HepG2 (cell line): Measurements from ENCODE around the gene SRCIN1. TPM values are rescaled to one million over a fixed set of nuclear protein-coding genes. Genes with fewer than 3 reads are reported as not detected.

Experiments
- ATAC-seq: fragments of 200-7000 bp; cut with Tn5 transposase; 3 replicates; pipeline ENCODE4 v1.9.1; 2020; ENCODE audit warnings: mild to moderate bottlenecking, moderate library complexity
- BruUV-seq: library from RNA; stranded (reverse); fragments of 400-500 nt; replicated peaks from 2 replicates; lab custom pipeline; 2021; lab: Mats Ljungman, UMichigan
- CTCF ChIA-PET: fragments of 300-600 bp; formaldehyde crosslinking; extraction: SDS; loops from one replicate; lab custom pipeline; 2021; ENCODE audit warnings: low total read pairs, inconsistent platforms, low intra/inter-chr PET ratio; lab: Yijun Ruan, JAX
- POLR2A ChIA-PET: fragments of 350-600 bp; sonication (Branson Sonifier 250); formaldehyde crosslinking; loops from one replicate; lab custom pipeline; 2020; ENCODE audit warnings: antibody characterized with exemption, inconsistent platforms; lab: Yijun Ruan, JAX
- DNase-seq: peaks from one replicate; pipeline ENCODE4 v3.0.0-alpha.2; 2015; ENCODE audit warnings: low spot score
- FAIRE-seq: peaks from 3 replicates; lab custom pipeline; 2011; peaks lifted over from hg19 to GRCh38; lab: Jason Lieb, UNC
- H2AFZ ChIP-seq: one replicate; pipeline ENCODE4 v1.6.1; 2011; ENCODE audit warnings: low read length, inconsistent platforms
- H3K27ac ChIP-seq: fragments of 300-600 bp; 3 replicates; pipeline ENCODE4 v1.8.0; 2011; ENCODE audit warnings: mixed run types, mild to moderate bottlenecking, mixed read lengths, low read length, inconsistent platforms; ENCODE audit not compliant: insufficient read depth; ENCODE audit errors: extremely low read length
- H3K27me3 ChIP-seq, 2 experiments: fragments of 200-600 bp in 1 of 2; 2 replicates in 1 of 2; 3 replicates in 1 of 2; pipeline versions ENCODE4 v1.6.0 to v1.8.0; 2011; ENCODE audit warnings: low read length in 2 of 2, mild to moderate bottlenecking in 2 of 2, moderate library complexity in 2 of 2, inconsistent platforms in 1 of 2; ENCODE audit not compliant: insufficient read depth in 2 of 2, control insufficient read depth in 1 of 2
- H3K36me3 ChIP-seq, 2 experiments: fragments of 200-600 bp in 1 of 2; replicated peaks in 1 of 2; 2 replicates in 1 of 2; 3 replicates in 1 of 2; pipeline versions ENCODE4 v1.5.1 to v1.8.0; 2011; ENCODE audit warnings: low read length in 2 of 2, inconsistent platforms in 1 of 2; ENCODE audit not compliant: insufficient read depth in 2 of 2, control insufficient read depth in 1 of 2
- H3K4me1 ChIP-seq: 2 replicates; pipeline ENCODE4 v1.5.1; 2012; ENCODE audit warnings: low read length, inconsistent platforms; ENCODE audit not compliant: insufficient read depth
- H3K4me2 ChIP-seq: 2 replicates; pipeline ENCODE4 v1.6.0; 2011; ENCODE audit warnings: low read depth, low read length, inconsistent platforms
- H3K4me3 ChIP-seq, 3 experiments: fragments of 200-600 bp in 1 of 3; sonication (generic), shearing (Covaris generic) in 1 of 3; replicated peaks in 1 of 3; 2 replicates each; pipeline ENCODE4 v1.5.1; 2011 to 2016; ENCODE audit warnings: low read length in 3 of 3, inconsistent platforms in 2 of 3, low read depth in 2 of 3, mild to moderate bottlenecking in 2 of 3, control low read depth in 1 of 3, mixed read lengths in 1 of 3; ENCODE audit not compliant: insufficient read depth in 1 of 3
- H3K79me2 ChIP-seq: one replicate; pipeline ENCODE4 v1.6.1; 2011; ENCODE audit warnings: low read length, inconsistent platforms; ENCODE audit not compliant: insufficient read depth
- H3K9ac ChIP-seq: 2 replicates; pipeline ENCODE4 v1.6.0; 2011; ENCODE audit warnings: mild to moderate bottlenecking, low read depth, low read length, inconsistent platforms; ENCODE audit not compliant: insufficient read depth
- H3K9me3 ChIP-seq: 2 replicates; pipeline ENCODE4 v1.5.1; 2012; ENCODE audit warnings: mild to moderate bottlenecking, low read length
- H4K20me1 ChIP-seq: 2 replicates; pipeline ENCODE4 v1.6.0; 2011; ENCODE audit warnings: inconsistent platforms, mild to moderate bottlenecking, low read length, moderate library complexity; ENCODE audit not compliant: insufficient read depth
- CREB3 ChIP-seq: sonication (generic); formaldehyde crosslinking; IDR thresholded peaks from 2 replicates; pipeline ENCODE4 v1.5.0; 2020; ENCODE audit warnings: missing genetic modification reagents
- ELF4 ChIP-seq: sonication (generic); formaldehyde crosslinking; IDR thresholded peaks from 2 replicates; pipeline ENCODE4 v1.5.0; 2020; ENCODE audit warnings: missing genetic modification reagents, mild to moderate bottlenecking, moderate library complexity, borderline replicate concordance
- GFI1 ChIP-seq: sonication (generic); formaldehyde crosslinking; IDR thresholded peaks from 2 replicates; pipeline ENCODE4 v1.5.0; 2020; ENCODE audit warnings: missing genetic modification reagents, mild to moderate bottlenecking, borderline replicate concordance
- HNRNPL ChIP-seq: fragments of 200-400 bp; formaldehyde crosslinking; IDR thresholded peaks from 2 replicates; pipeline ENCODE4 v1.6.1; 2017; ENCODE audit warnings: mild to moderate bottlenecking, low read depth, low read length
- KMT2A ChIP-seq: sonication (generic); formaldehyde crosslinking; IDR thresholded peaks from 2 replicates; pipeline ENCODE4 v1.4.0; 2020; ENCODE audit warnings: missing genetic modification reagents
- SATB2 ChIP-seq: sonication (generic); formaldehyde crosslinking; IDR thresholded peaks from 2 replicates; pipeline ENCODE4 v1.5.0; 2020; ENCODE audit warnings: missing genetic modification reagents
- ZMYM3 ChIP-seq: sonication (generic); formaldehyde crosslinking; IDR thresholded peaks from 2 replicates; pipeline ENCODE4 v1.5.1; 2020; ENCODE audit warnings: mild to moderate bottlenecking, missing genetic modification reagents
- WGBS: methylation state at CpG from one replicate; pipeline ENCODE4 v1.1.6; 2017; ENCODE audit warnings: low lambda C conversion rate; 5-methylcytosine and 5-hydroxymethylcytosine counted together
- in situ Hi-C: cut with HindIII; loops from 2 replicates; pipeline ENCODE4 v1.10.0; 2017; ENCODE audit warnings: low pct_unique_long_range_greater_than_20kb; ENCODE audit not compliant: extremely low pct_ligation_motif_present
- intact Hi-C: fragments of 100-400 bp; cut with micrococcal nuclease; formaldehyde crosslinking; loops from one replicate; pipeline ENCODE4 v1.10.0; 2022; ENCODE audit not compliant: unreplicated experiment
- polyA plus RNA-seq, 8 experiments: library from polyadenylated mRNA; depleted of rRNA in 3 of 8; stranded (reverse) in 7 of 8; unstranded in 1 of 8; fragments of >200 nt; fragmentation: Illumina TruSeq in 4 of 8; extraction: Trizol in 4 of 8; gene quantifications; 2 replicates each; pipeline versions ENCODE4 v1.2.1 to v1.2.3, GENCODE V29; 2011 to 2016; ENCODE audit warnings: low read depth in 4 of 8, missing spikeins in 1 of 8, mixed read lengths in 1 of 8; ENCODE audit not compliant: insufficient read depth in 1 of 8
- total RNA-seq, 5 experiments: library from RNA; depleted of rRNA; stranded (reverse); fragments of >200 nt; fragmentation: Illumina TruSeq; extraction: Trizol; gene quantifications; 2 replicates each; pipeline ENCODE4 v1.2.3, GENCODE V29; 2016; ENCODE audit warnings: low read depth in 1 of 5
- TF ChIP-seq, protein P1 (sequence below): sonication (generic); formaldehyde crosslinking; IDR thresholded peaks from one replicate; pipeline ENCODE4 v1.5.1; 2020; ENCODE audit warnings: mild to moderate bottlenecking, missing genetic modification reagents; ENCODE audit errors: not compliant biosample characterization
- TF ChIP-seq, protein P2 (sequence below): sonication (generic); formaldehyde crosslinking; IDR thresholded peaks from 2 replicates; pipeline ENCODE4 v1.5.0; 2020; ENCODE audit warnings: mild to moderate bottlenecking, missing genetic modification reagents, moderate library complexity

Gene SRCIN1
- total and polyA plus RNA-seq, 2 of the 13 experiments (the other 11 are each of a cell fraction or from before 2014, with no cell fraction given) = 1.2 to 9.6 TPM

- H3K4me1 ChIP-seq = no peaks in the 10 kb centered on the region
- 56% methylated on average over 11 of the region's 14 CpGs for WGBS
- no peak overlapping the region for H3K9ac ChIP-seq
- peaks cover 5% of the 10 kb centered on the region for H3K9me3 ChIP-seq
- ATAC-seq (no peak), DNase-seq (no peak), FAIRE-seq (no peak)
- no peak overlapping the region for H2AFZ ChIP-seq
- no peaks in the 10 kb centered on the region for H4K20me1 ChIP-seq
- H3K4me3 ChIP-seq = no peak overlapping the region
- peaks cover 0 to 23% of the 10 kb centered on the region in 2 experiments; a peak in 3 of 5 replicates for H3K27me3 ChIP-seq
- ChIA-PET CTCF (no interaction called here), POLR2A (no interaction called here)
- no peaks in the 10 kb centered on the region for H3K36me3 ChIP-seq
- H3K4me2 ChIP-seq = no peak overlapping the region
- H3K79me2 ChIP-seq = no peaks in the 10 kb centered on the region
- in situ Hi-C loops = no loop called here
- no TSS peak for BruUV-seq
- H3K27ac ChIP-seq = no peak overlapping the region
- intact Hi-C loops = no loop called here
- no peak for TF ChIP-seq SATB2 (CRISPR knock-in tag)
- TF ChIP-seq HNRNPL = 0 out of 2 replicates have a peak, but pooled peaks have one; percentile 44
- TF ChIP-seq, protein P1, sequence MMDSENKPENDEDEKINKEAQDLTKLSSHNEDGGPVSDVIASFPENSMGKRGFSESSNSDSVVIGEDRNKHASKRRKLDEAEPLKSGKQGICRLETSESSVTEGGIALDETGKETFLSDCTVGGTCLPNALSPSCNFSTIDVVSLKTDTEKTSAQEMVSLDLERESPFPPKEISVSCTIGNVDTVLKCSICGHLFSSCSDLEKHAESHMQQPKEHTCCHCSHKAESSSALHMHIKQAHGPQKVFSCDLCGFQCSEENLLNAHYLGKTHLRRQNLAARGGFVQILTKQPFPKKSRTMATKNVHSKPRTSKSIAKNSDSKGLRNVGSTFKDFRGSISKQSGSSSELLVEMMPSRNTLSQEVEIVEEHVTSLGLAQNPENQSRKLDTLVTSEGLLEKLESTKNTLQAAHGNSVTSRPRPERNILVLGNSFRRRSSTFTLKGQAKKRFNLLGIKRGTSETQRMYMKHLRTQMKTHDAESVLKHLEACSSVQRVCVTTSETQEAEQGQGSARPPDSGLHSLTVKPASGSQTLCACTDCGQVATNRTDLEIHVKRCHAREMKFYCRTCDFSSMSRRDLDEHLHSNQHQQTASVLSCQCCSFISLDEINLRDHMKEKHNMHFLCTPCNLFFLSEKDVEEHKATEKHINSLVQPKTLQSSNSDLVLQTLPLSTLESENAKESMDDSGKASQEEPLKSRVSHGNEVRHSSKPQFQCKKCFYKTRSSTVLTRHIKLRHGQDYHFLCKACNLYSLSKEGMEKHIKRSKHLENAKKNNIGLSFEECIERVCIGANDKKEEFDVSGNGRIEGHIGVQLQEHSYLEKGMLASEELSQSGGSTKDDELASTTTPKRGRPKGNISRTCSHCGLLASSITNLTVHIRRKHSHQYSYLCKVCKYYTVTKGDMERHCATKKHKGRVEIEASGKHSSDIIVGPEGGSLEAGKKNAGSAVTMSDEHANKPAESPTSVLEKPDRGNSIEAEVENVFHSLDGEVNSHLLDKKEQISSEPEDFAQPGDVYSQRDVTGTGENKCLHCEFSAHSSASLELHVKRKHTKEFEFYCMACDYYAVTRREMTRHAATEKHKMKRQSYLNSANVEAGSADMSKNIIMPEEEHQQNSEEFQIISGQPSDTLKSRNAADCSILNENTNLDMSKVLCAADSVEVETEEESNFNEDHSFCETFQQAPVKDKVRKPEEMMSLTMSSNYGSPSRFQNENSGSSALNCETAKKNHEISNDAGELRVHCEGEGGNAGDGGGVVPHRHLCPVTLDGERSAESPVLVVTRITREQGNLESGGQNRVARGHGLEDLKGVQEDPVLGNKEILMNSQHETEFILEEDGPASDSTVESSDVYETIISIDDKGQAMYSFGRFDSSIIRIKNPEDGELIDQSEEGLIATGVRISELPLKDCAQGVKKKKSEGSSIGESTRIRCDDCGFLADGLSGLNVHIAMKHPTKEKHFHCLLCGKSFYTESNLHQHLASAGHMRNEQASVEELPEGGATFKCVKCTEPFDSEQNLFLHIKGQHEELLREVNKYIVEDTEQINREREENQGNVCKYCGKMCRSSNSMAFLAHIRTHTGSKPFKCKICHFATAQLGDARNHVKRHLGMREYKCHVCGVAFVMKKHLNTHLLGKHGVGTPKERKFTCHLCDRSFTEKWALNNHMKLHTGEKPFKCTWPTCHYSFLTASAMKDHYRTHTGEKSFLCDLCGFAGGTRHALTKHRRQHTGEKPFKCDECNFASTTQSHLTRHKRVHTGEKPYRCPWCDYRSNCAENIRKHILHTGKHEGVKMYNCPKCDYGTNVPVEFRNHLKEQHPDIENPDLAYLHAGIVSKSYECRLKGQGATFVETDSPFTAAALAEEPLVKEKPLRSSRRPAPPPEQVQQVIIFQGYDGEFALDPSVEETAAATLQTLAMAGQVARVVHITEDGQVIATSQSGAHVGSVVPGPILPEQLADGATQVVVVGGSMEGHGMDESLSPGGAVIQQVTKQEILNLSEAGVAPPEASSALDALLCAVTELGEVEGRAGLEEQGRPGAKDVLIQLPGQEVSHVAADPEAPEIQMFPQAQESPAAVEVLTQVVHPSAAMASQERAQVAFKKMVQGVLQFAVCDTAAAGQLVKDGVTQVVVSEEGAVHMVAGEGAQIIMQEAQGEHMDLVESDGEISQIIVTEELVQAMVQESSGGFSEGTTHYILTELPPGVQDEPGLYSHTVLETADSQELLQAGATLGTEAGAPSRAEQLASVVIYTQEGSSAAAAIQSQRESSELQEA (CRISPR knock-in tag) = no peak
- no peak for TF ChIP-seq ELF4 (CRISPR knock-in tag)
- TF ChIP-seq ZMYM3 = no peak
- no peak for TF ChIP-seq CREB3 (CRISPR knock-in tag)
- TF ChIP-seq GFI1 = no peak
- TF ChIP-seq KMT2A = no peak
- TF ChIP-seq, protein P2, sequence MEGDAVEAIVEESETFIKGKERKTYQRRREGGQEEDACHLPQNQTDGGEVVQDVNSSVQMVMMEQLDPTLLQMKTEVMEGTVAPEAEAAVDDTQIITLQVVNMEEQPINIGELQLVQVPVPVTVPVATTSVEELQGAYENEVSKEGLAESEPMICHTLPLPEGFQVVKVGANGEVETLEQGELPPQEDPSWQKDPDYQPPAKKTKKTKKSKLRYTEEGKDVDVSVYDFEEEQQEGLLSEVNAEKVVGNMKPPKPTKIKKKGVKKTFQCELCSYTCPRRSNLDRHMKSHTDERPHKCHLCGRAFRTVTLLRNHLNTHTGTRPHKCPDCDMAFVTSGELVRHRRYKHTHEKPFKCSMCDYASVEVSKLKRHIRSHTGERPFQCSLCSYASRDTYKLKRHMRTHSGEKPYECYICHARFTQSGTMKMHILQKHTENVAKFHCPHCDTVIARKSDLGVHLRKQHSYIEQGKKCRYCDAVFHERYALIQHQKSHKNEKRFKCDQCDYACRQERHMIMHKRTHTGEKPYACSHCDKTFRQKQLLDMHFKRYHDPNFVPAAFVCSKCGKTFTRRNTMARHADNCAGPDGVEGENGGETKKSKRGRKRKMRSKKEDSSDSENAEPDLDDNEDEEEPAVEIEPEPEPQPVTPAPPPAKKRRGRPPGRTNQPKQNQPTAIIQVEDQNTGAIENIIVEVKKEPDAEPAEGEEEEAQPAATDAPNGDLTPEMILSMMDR (CRISPR knock-in tag) = peak; percentile 37
These were observed 107.4 kb downstream of the SRCIN1 start for GRCh38 chr17:38498353-38498752.
